ENCODE results near the gene SLC25A43. TPM values are rescaled to one million over a fixed set of nuclear protein-coding genes. Genes with fewer than 3 reads are reported as not detected.
"Not testable (repeated sequence)": the region's sequence is repeated elsewhere in the genome, so short reads cannot be mapped to it uniquely, and the experiment has no call there.

The SLC25A43 gene
- 14.9 and 15.5 TPM in 2 replicates for total RNA-seq
- polyA plus RNA-seq = 11.3 and 13.1 TPM in 2 replicates

DNA sequence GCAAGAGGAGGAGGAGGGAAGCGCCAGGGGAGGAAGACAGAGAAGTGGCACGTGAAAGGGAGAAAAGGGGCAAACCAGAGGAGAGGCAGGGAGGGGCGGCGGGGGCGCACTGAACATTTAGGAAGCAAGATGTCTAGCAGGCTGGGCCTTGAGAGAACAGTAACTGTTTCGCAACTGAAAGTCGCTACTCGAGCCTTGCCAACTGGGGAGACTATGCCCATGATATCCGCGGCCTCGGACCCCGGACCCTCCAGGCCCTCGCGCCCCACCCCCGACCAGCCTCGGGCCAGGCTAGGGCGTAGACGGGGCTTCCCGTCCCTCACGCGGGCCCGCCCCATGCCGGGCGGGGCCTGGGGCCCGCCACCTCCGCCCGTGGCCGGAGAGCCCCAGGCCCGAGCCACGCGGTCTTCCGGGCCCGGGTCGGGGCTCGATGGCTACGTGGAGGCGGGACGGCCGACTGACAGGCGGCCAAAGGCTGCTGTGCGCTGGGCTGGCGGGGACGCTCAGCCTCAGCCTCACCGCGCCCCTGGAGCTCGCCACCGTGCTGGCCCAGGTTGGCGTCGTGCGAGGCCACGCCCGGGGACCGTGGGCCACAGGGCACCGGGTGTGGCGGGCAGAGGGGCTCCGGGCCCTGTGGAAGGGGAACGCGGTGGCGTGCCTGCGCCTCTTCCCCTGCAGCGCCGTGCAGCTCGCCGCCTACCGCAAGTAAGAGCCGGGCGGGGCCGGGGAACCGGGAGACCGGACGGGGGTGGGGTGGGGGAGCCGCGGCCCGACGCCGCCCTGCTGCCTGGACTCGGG lies at the start of gene SLC25A43:
Gene SLC25A43, plus strand, starts transcription at position 363 of the 798 bp plus-strand sequence. Its CDS starts 68 bp downstream, at position 431.
- H3K9me2 ChIP-seq (replicated peaks; ENCODE audit: insufficient read depth) = no peaks in the 10 kb centered on the region
- H3K4me1 ChIP-seq (ENCODE audit: insufficient read depth) = peaks cover 4% of the 10 kb centered on the region
- H2AFZ ChIP-seq = peak within 1 kb of the TSS; percentile 75
- H4K20me1 ChIP-seq (ENCODE audit: insufficient read depth, poor library complexity, severe bottlenecking) = no peaks in the 10 kb centered on the region
- DNase-seq (ENCODE audit: low spot score) = peak; percentile 52
- H3K27me3 ChIP-seq = no peaks in the 10 kb centered on the region
- H3K9me3 ChIP-seq (ENCODE audit: low read depth) = no peaks in the 10 kb centered on the region
- peak within 1 kb of the TSS; percentile 83 for H3K4me2 ChIP-seq
- peak within 1 kb of the TSS; percentile 89 for H3K27ac ChIP-seq
- peak within 1 kb of the TSS; percentile 44 for H3K4me3 ChIP-seq
- TF ChIP-seq EZH2 (IDR thresholded peaks at IDR 0.05; ENCODE audit: borderline replicate concordance) (no peak), EZH2phosphoT487 (IDR thresholded peaks at IDR 0.05; ENCODE audit: low read depth, severe bottlenecking, unreplicated experiment) (no peak)
- TF ChIP-seq, protein P1, sequence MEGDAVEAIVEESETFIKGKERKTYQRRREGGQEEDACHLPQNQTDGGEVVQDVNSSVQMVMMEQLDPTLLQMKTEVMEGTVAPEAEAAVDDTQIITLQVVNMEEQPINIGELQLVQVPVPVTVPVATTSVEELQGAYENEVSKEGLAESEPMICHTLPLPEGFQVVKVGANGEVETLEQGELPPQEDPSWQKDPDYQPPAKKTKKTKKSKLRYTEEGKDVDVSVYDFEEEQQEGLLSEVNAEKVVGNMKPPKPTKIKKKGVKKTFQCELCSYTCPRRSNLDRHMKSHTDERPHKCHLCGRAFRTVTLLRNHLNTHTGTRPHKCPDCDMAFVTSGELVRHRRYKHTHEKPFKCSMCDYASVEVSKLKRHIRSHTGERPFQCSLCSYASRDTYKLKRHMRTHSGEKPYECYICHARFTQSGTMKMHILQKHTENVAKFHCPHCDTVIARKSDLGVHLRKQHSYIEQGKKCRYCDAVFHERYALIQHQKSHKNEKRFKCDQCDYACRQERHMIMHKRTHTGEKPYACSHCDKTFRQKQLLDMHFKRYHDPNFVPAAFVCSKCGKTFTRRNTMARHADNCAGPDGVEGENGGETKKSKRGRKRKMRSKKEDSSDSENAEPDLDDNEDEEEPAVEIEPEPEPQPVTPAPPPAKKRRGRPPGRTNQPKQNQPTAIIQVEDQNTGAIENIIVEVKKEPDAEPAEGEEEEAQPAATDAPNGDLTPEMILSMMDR (IDR thresholded peaks at IDR 0.05; ENCODE audit: poor library complexity) = no peak
- 57% methylated on average over 41 of the region's 77 CpGs for WGBS (ENCODE audit: low lambda C conversion rate, missing lambda C conversion rate)
- no peaks in the 10 kb centered on the region for H3K36me3 ChIP-seq (replicated peaks; ENCODE audit: insufficient read depth, low read depth)
- peaks cover 3% of the 10 kb centered on the region for H3K79me2 ChIP-seq

DNA sequence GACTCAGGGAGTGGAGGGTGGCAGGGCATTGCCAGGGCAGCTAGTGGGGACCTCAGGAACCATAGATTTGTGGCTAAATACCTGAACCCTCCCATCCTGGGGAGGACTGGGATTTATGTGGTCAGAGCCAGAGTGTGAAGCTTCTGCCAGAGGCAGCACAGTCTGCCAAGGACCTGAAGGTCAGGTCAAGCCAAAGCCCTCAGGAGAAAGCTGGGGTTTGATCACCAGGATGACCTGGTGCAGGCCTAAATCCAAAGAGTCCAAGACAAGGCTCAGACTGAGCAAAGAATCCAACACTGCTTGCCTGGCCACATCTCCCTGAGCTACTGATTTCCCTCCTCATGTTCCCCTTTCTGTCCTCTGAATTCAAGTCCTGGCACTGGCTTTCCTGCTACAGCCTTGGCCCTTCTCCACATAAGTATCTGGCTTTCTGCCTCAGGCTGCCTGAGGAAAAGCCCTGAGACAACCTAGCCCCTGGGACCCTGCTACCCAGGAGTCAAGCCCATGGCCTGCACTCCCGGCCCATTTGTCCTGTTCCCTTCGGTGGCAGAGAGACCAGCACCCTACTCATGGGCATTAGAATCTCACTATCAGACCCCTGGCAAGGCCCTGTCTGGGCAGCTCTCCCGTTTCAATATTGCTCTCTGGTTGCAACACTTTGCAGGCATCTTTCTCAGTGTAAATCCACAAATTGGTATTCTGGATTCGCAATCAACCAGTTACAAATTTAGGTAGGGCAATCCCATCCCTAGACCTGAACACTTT lies 39.3 kb upstream of the SLC25A43 start:
- Histone ChIP-seq H3K27ac (no peak overlapping the region), H3K4me3 (no peak overlapping the region), H3K36me3 (replicated peaks; ENCODE audit: insufficient read depth, low read depth) (no peaks in the 10 kb centered on the region), H2AFZ (no peak overlapping the region), H3K9me2 (replicated peaks; ENCODE audit: insufficient read depth) (no peaks in the 10 kb centered on the region), H3K27me3 (no peaks in the 10 kb centered on the region), H3K79me2 (no peaks in the 10 kb centered on the region), H4K20me1 (ENCODE audit: insufficient read depth, poor library complexity, severe bottlenecking) (no peaks in the 10 kb centered on the region), H3K4me1 (ENCODE audit: insufficient read depth) (no peaks in the 10 kb centered on the region), H3K4me2 (no peak overlapping the region), H3K9me3 (ENCODE audit: low read depth) (no peaks in the 10 kb centered on the region)
- DNase-seq (ENCODE audit: low spot score) = no peak
- no peak for TF ChIP-seq EZH2phosphoT487 (IDR thresholded peaks at IDR 0.05; ENCODE audit: low read depth, severe bottlenecking, unreplicated experiment)
- TF ChIP-seq, protein P1 (IDR thresholded peaks at IDR 0.05; ENCODE audit: poor library complexity) = no peak
- no peak for TF ChIP-seq EZH2 (IDR thresholded peaks at IDR 0.05; ENCODE audit: borderline replicate concordance)
- WGBS (ENCODE audit: low lambda C conversion rate, missing lambda C conversion rate) = 80% methylated on average over 4 of the region's 4 CpGs

DNA sequence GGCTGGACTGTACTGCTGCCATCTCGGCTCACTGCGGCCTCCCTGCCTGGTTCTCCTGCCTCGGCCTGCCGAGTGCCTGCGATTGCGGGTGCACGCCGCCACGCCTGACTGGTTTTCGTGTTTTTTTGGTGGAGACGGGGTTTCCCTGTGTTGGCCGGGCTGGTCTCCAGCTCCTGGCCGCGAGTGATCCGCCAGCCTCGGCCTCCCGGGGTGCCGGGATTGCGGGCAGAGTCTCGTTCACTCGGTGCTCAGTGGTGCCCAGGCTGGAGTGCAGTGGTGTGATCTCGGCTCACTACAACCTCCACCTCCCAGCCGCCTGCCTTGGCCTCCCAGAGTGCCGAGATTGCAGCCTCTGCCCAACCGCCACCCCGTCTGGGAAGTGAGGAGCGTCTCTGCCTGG lies 37.7 kb upstream of the SLC25A43 start:
- not testable (repeated sequence) for H3K9me3 ChIP-seq (ENCODE audit: low read depth); H3K79me2 ChIP-seq; H4K20me1 ChIP-seq (ENCODE audit: insufficient read depth, poor library complexity, severe bottlenecking); H3K4me1 ChIP-seq (ENCODE audit: insufficient read depth); H2AFZ ChIP-seq; H3K36me3 ChIP-seq (replicated peaks; ENCODE audit: insufficient read depth, low read depth); H3K27ac ChIP-seq; H3K4me3 ChIP-seq; H3K27me3 ChIP-seq; DNase-seq (ENCODE audit: low spot score); H3K9me2 ChIP-seq (replicated peaks; ENCODE audit: insufficient read depth); H3K4me2 ChIP-seq
- WGBS (ENCODE audit: low lambda C conversion rate, missing lambda C conversion rate) = 94% methylated on average over 25 of the region's 27 CpGs

DNA sequence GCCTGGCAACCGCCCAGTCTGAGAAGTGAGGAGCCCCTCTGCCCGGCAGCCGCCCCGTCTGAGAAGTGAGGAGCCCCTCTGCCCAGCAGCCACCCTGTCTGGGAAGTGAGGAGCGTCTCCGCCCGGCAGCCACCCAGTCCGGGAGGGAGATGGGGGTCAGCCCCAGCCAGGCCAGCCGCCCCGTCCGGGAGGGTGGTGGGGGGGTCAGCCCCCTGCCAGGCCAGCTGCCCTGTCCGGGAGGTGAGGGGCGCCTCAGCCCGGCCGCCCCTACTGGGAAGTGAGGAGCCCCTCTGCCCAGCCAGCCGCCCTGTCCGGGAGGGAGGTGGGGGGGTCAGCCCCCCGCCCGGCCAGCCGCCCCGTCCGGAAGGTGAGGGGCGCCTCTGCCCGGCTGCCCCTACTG lies 37.1 kb upstream of the SLC25A43 start:
- not testable (repeated sequence) for H3K36me3 ChIP-seq (replicated peaks; ENCODE audit: insufficient read depth, low read depth); H3K9me3 ChIP-seq (ENCODE audit: low read depth); H3K4me3 ChIP-seq; DNase-seq (ENCODE audit: low spot score); H3K9me2 ChIP-seq (replicated peaks; ENCODE audit: insufficient read depth); H3K4me1 ChIP-seq (ENCODE audit: insufficient read depth); H4K20me1 ChIP-seq (ENCODE audit: insufficient read depth, poor library complexity, severe bottlenecking); H3K79me2 ChIP-seq; H3K4me2 ChIP-seq; H3K27ac ChIP-seq; H2AFZ ChIP-seq; H3K27me3 ChIP-seq
- WGBS (ENCODE audit: low lambda C conversion rate, missing lambda C conversion rate) = 93% methylated on average over 2 of the region's 24 CpGs
